ENCODE measurements around the gene CUX1.
"Not testable (repeated sequence)": the region's sequence is repeated elsewhere in the genome, so short reads cannot be mapped to it uniquely, and the experiment has no call there.

DNA sequence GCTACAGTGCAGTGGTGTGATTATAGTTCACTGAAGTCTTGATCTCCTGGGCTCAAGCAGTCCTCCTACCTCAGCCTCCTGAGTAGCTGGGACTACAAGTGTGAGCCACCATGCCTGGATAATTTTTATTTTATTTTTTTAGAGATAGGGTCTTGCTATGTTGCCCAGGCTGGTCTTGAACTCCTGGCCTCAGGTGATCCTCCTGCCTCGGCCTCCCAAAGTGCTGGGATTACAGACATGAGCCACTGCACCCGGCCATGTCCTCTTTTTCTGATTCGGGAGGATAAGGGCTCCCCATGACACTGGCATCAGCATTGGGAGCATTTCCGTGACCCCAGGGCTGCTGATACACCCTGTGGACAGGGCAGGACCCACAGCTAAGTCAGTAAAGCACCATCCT, 69.9 kb downstream of the CUX1 start:
- TF ChIP-seq, protein P1, sequence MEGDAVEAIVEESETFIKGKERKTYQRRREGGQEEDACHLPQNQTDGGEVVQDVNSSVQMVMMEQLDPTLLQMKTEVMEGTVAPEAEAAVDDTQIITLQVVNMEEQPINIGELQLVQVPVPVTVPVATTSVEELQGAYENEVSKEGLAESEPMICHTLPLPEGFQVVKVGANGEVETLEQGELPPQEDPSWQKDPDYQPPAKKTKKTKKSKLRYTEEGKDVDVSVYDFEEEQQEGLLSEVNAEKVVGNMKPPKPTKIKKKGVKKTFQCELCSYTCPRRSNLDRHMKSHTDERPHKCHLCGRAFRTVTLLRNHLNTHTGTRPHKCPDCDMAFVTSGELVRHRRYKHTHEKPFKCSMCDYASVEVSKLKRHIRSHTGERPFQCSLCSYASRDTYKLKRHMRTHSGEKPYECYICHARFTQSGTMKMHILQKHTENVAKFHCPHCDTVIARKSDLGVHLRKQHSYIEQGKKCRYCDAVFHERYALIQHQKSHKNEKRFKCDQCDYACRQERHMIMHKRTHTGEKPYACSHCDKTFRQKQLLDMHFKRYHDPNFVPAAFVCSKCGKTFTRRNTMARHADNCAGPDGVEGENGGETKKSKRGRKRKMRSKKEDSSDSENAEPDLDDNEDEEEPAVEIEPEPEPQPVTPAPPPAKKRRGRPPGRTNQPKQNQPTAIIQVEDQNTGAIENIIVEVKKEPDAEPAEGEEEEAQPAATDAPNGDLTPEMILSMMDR (IDR thresholded peaks at IDR 0.05), result not testable (repeated sequence)
- TF ChIP-seq POLR2A (IDR thresholded peaks at IDR 0.05), result not testable (repeated sequence)

Data from body of pancreas (tissue), 4 donors.